Activated CD4-positive, alpha-beta T cell treated with anti-CD3 and anti-CD28 coated beads, Interleukin-2, amount 50 U/mL, for 16 hours (primary cell): ENCODE measurements around the gene SORT1.
"Not testable (repeated sequence)": the region's sequence is repeated elsewhere in the genome, so short reads cannot be mapped to it uniquely, and the experiment has no call there.

Source experiments
- DNase-seq: peaks from one replicate; pipeline ENCODE4 v3.0.0-alpha.2; 2020

Gene SORT1

GRCh38 chr1:109327285-109327684, 70.4 kb downstream of the SORT1 start:
- no peak for DNase-seq

DNA sequence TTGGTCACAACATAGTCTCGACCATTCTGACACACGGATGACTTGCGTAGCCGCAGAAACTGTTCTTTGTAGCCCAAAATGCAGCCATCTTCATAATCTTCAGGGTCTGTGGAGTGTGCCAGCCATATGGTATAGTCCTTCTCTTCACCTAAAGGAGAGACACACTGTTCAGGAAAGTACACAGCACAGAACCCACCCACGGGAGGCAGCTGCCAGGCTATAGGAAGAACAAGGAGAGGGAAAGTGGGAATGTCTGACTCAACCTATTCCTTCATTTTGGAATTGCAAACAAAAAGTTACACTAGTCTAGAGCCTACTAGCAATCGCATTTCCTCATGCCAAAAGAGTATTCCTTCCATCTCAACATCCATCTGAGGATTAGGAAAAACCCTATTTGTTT, 74.7 kb downstream of the SORT1 start:
- no peak for DNase-seq

DNA sequence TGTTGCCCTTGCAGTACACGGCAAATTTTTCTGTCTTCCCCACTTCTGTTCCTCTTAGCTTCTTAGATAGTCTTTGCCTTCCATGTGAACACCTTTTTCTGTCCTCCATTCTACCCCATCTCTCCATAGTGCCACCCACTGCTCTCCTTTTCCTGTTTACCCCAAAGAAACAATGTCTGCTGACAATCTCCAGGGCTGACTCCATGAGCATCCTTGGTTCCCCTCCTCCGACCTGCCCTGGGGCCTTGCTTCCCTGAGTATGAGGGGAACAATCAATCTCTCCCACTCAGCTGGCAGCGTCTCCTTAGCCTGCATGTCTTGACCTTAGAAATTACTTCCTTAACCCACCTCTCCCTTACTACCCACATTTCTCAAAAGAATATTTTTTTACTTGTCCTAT, 78.6 kb downstream of the SORT1 start:
- DNase-seq = no peak

GRCh38 chr1:109316506-109316905, 81.2 kb downstream of the SORT1 start:
- DNase-seq = no peak

GRCh38 chr1:109315288-109315687, 82.4 kb downstream of the SORT1 start:
- no peak for DNase-seq

- no peak for DNase-seq
Measured at GRCh38 chr1:109314795-109315194, 82.9 kb downstream of the SORT1 start.

DNA sequence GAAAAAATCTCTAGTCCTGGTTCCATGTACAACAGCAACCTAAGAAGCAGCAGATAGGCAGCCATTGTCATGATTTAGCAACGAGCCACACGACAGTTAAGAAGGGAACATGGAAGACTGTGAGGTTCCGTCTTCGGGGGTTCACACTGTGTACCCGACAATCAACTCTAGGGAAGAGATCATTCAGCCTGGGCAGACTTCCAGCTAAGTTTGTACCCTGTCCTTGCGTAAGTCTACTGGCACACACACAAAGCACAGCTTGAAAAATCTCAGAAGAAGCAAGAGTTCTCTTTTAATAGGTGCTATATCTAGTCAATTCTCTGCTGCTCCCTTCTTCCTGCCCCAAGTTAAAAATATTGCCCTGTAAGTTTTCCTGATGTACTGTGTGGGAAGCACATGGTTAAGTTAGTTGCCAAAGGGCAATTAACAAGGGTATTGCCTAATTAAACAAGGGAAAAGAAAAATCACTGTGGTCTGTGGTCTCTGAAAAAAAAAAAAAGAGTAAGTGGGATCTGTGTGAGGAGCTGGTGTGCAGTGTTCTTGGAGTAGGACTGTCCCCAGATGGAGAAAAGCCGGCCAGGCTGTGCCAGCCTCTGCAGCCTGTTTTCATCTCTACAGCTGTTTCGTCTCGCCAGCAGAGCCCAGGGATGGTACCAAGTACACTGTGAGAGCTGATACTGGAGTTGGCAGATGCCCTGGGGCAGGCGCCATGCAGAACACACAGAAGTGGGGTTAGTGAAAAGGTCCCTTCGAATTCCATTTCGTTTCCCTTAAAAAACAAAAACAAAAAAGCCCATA, 84.5 kb downstream of the SORT1 start:
- no peak for DNase-seq

DNA sequence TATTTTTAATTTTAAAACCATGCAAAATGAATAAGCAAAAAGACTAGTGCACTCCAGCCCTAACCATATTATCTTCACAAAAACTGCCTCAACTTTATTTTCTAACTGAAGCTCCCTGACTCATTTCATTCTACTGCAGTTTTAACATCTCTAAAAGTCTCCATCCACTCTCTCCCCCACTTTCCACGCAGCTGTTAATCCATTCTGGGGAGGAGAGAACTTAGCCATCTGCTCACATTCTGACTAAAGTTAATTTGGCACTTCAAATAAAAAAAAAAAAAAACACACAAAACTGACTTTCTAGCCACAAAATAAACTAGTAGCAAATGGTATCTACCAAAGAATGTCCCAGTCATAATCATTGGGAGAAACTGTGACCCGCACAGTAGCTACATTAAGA, 85.5 kb downstream of the SORT1 start:
- no peak for DNase-seq

GRCh38 chr1:109309347-109309746, 88.4 kb downstream of the SORT1 start:
- DNase-seq = no peak

- DNase-seq = no peak
Measured at GRCh38 chr1:109307274-109308021, 90.3 kb downstream of the SORT1 start.

GRCh38 chr1:109306832-109307273, 90.9 kb downstream of the SORT1 start, which contains the start of gene MYBPHL:
MYBPHL (minus strand) TSS chr1:109307011; CDS start chr1:109306991, 20 bp downstream.
- DNase-seq = no peak

- DNase-seq = not testable (repeated sequence)
Measured at GRCh38 chr1:109305991-109306390, 91.7 kb downstream of the SORT1 start.

- no peak for DNase-seq
Measured at GRCh38 chr1:109304226-109304920, 93.3 kb downstream of the SORT1 start.

- no peak for DNase-seq
Measured at GRCh38 chr1:109301874-109302273, 95.8 kb downstream of the SORT1 start.

DNA sequence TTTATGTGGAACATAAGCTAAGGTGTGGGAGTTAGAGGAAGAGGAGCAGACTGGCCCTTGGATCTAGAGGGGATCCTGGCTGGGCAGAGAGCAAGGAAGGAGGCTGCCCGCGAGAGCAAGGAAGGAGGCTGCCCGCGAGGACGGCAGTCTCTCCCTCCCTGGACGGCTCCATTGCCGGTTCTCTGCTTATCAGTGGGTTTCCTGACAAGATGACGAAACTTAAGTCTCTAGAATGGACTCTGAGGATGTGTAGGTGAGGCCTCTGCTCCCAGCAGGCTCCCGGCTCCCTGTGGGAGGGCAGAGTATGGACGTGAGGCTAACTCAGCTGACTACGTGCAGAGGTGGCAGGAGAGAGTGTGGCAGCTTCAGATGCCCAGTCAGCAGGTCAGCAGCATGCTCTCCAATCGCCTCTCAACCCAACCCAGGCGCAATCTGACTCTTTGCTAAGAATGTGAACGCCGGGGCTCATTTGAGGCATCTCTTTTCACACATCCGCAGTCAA, 97.0 kb downstream of the SORT1 start:
- DNase-seq = no peak

GRCh38 chr1:109299558-109300343, 98.0 kb downstream of the SORT1 start:
- no peak for DNase-seq

GRCh38 chr1:109298666-109299557, 98.8 kb downstream of the SORT1 start:
- DNase-seq = no peak

GRCh38 chr1:109296782-109297181, 100.9 kb downstream of the SORT1 start:
- no peak for DNase-seq

DNA sequence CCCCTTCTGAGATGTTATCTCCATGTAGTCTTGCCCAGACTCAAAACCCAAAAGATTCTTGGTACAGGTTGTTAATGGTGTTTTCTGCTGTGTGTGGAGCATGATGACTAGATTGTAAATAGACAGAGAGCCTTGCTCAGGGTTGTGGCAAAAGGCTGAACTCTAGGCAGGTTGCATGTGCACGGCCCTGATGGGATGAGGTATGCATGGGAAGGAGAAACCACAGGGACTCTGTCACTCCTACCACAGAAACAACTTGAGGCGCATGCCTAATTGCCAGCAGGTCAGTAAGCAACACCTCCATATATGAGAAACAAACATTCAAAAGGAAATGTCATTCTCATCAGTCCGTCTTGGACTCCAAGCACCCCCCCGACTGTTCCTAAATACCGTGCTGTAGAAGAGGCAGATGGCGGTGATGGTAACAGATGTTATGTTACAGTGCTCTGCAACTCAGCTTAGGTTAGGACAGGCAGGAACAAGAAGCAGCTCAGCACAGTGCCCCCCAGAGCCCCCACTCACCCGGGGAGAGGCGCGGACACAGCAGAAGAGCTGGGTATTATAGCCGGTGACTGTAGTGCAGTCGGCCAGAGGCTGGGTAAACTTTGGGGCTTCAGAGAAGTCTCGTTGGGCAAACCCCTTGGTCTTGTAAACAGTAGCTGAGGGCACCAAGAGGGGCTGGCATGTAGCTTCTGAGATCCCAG, 101.9 kb downstream of the SORT1 start:
- DNase-seq = no peak

DNA sequence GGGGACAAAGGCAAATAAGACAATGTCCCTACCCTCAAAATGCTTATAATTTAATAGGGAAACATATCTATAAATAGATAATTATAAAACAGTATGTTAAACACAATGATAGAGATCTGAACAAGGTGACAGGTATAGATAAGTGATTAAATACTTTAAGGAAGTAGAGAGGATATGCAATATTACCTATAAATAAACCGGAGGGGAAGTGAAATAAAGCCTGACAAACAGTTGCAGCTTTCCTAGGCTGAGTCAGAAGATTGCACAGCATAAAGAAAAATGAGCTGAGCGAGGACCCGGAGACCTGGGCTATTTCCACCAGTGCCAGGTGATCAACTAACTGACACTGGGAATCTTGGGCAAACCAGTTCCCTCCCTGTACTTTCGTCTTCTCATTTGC, 103.2 kb downstream of the SORT1 start:
- no peak for DNase-seq

GRCh38 chr1:109293026-109293425, 104.7 kb downstream of the SORT1 start:
- no peak for DNase-seq
